ENCODE results near the gene CD200R1. TPM values are rescaled to one million over a fixed set of nuclear protein-coding genes. Genes with fewer than 3 reads are reported as not detected.

The CD200R1 gene
- total and polyA plus RNA-seq, 2 of the 13 experiments (the other 11 are each of a cell fraction or from before 2014, with no cell fraction given) = 0.04 TPM; not detected in 1

GRCh38 chr3:113019182-113020137 lies 44.6 kb upstream of the CD200R1 start (continued):
- no peak for TF ChIP-seq CHD4 (IDR thresholded peaks at IDR 0.05; ENCODE audit: borderline replicate concordance, low read length)
- TF ChIP-seq TBP (CRISPR knock-in tag; IDR thresholded peaks at IDR 0.05) = no peak
- peak; percentile 87 for TF ChIP-seq IRF9 (CRISPR knock-in tag; IDR thresholded peaks at IDR 0.05; ENCODE audit: borderline replicate concordance)
- peak; percentile 92 for TF ChIP-seq MEIS1 (CRISPR knock-in tag; IDR thresholded peaks at IDR 0.05; ENCODE audit: borderline replicate concordance)
- peak; percentile 88 for TF ChIP-seq ZBTB2 (CRISPR knock-in tag; IDR thresholded peaks at IDR 0.05; ENCODE audit: low read depth)
- TF ChIP-seq ATF2 (CRISPR knock-in tag; IDR thresholded peaks at IDR 0.05) = no peak
- TF ChIP-seq REPIN1 (CRISPR knock-in tag; IDR thresholded peaks at IDR 0.05; ENCODE audit: borderline replicate concordance, low read depth) = no peak; the same call in 1 of the 2 replicates
- no peak for TF ChIP-seq PRMT3 (CRISPR knock-in tag; IDR thresholded peaks at IDR 0.05; ENCODE audit: borderline replicate concordance, low read depth)
- peak; percentile 53 for TF ChIP-seq ZNF335 (CRISPR knock-in tag; IDR thresholded peaks at IDR 0.05)
- no peak for TF ChIP-seq KDM6A (CRISPR knock-in tag; IDR thresholded peaks at IDR 0.05; ENCODE audit: low read depth)
- TF ChIP-seq HOXA3 (CRISPR knock-in tag; IDR thresholded peaks at IDR 0.05) = peak; percentile 74
- no peak for TF ChIP-seq ATF1 (CRISPR knock-in tag; IDR thresholded peaks at IDR 0.05)
- TF ChIP-seq ZBTB1 (CRISPR knock-in tag; IDR thresholded peaks at IDR 0.05; ENCODE audit: borderline replicate concordance) = no peak
- peak; percentile 10; the same call in 1 of the 2 replicates for TF ChIP-seq ZNF652 (CRISPR knock-in tag; IDR thresholded peaks at IDR 0.05; ENCODE audit: borderline replicate concordance, low read depth)
- TF ChIP-seq CSRNP1 (CRISPR knock-in tag; IDR thresholded peaks at IDR 0.05) = peak; percentile 82; the same call in 1 of the 2 replicates
- TF ChIP-seq ARHGAP35 (CRISPR knock-in tag; IDR thresholded peaks at IDR 0.05; ENCODE audit: borderline replicate concordance) = peak; percentile 58; the same call in 1 of the 2 replicates
- TF ChIP-seq ZNF569 (CRISPR knock-in tag; IDR thresholded peaks at IDR 0.05; ENCODE audit: borderline replicate concordance) = peak; percentile 89; the same call in 1 of the 2 replicates
- TF ChIP-seq ZNF136 (CRISPR knock-in tag; IDR thresholded peaks at IDR 0.05; ENCODE audit: low read depth) = no peak
- TF ChIP-seq SIN3A (IDR thresholded peaks at IDR 0.05; ENCODE audit: borderline replicate concordance, low read depth, low read length) = peak; percentile 65; the same call in 1 of the 2 replicates
- TF ChIP-seq HOMEZ (CRISPR knock-in tag; IDR thresholded peaks at IDR 0.05; ENCODE audit: low read depth) = peak; percentile 44

All from HepG2 (cell line).